Hematopoietic multipotent progenitor cell (in vitro differentiated cells): ENCODE data around the gene TMEM273. TPM values are rescaled to one million over a fixed set of nuclear protein-coding genes. Genes with fewer than 3 reads are reported as not detected.

Experiments
- DNase-seq, 3 donors: peaks; one replicate each; pipeline ENCODE4 v3.0.0-alpha.2; 2011 to 2015; ENCODE audit warnings: low read depth in 2 of 3, low spot score in 2 of 3
- total RNA-seq: library from RNA; depleted of rRNA; stranded (reverse); fragments of >200 nt; gene quantifications from one replicate; pipeline ENCODE4 v1.2.3, GENCODE V29; 2012

Gene TMEM273
- total RNA-seq, 1 donor: 1.6 TPM

DNA sequence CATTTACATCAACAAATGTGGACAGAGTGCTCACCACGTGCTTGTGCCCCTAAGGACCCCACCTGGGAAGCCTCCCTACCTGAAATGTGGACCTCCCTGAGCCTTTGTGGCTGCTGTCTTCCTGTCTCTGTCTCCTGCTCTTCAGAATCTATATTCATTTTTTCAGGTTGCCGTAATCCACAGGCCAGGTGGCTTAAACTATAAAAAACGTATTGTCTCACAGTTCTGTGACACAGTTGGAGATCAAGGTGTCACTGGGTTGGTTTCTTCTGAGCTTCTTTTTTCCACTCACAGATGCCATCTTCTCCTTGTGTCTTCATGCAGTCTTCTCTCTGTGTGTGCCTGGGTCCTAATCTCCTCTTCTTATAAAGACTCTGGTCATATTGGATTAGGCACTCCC, 67.3 kb downstream of the TMEM273 start:
- DNase-seq: no peak

DNA sequence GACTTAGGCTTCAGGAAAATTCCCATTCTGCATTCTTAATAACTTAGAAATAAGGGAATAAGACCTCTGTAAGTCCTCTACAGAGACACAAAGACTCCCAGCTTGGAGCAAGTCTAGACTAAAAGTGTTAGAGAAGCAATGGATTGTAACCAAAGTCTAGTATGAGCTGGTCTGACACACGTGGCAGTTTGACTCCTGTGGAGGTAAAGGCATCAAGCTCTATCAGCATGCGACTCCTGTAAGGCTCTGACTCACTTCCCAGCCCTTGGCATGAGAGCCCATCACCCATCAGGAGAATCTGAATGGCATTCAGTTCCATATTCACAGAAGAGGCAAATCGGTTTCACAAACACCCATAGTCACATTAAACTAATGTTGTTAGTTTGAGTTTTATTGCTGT, 68.4 kb downstream of the TMEM273 start:
- no peak for DNase-seq

DNA sequence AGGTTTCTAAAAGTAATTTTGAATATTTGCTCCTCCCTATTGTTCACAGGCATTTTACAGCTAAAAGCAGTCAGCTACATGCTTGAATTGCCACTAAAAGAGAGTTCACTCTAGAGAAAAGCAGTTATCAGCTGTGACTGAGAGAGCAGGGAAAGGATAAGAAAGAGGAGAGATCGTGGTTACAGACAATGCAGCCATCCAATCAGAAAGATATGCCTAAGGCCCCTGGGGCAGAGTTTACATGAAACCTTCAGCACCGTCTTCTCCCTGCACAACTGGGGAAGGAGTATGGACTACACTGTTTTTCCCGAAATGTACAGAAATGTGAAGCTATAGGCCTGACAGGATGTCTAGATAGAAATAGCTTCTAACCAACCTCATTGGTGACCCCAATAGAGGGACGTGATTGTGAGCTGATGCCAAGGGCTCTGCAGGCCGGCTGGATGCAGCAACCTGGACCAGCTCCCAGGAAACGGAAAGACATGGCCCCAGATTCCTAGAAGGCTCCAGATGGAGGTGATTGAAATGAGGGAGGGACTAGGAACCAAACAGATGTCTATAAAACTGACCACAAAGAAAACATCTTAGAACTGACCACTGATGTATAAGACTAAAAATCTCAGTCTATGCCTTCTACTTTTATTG, 69.6 kb downstream of the TMEM273 start:
- DNase-seq: no peak

DNA sequence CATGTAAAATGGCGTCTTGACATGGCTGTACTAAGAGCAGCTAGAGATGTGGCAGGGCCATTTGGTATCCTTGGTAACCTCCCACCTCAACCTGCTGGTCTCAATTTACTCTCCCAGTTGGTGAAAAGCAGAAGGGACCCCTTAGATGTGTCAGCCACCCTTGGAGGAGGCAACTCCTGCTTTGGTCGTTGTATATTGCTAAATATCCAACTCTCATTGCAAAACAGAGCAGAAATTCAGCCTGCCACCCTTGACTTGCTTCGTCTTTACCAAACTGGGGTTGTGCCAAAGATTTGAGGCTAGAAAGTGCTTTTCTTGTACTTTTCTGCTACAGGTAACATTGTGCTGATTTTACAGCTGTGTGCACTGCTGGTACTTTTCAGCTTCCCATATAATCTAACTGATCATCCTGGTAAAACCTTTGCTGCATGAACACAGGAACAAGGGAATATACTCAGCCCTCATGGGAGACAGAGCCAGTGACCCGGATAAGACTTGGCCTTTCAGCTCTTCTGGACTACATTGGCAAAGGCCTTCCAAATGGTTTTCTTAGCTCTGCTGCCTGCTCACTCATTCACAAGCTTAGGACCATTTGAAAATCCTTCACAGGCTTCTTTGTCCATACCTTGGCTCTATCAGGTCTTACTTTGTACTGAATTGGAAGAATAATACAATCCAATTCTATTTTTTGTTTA, 70.7 kb downstream of the TMEM273 start:
- DNase-seq: no peak

DNA sequence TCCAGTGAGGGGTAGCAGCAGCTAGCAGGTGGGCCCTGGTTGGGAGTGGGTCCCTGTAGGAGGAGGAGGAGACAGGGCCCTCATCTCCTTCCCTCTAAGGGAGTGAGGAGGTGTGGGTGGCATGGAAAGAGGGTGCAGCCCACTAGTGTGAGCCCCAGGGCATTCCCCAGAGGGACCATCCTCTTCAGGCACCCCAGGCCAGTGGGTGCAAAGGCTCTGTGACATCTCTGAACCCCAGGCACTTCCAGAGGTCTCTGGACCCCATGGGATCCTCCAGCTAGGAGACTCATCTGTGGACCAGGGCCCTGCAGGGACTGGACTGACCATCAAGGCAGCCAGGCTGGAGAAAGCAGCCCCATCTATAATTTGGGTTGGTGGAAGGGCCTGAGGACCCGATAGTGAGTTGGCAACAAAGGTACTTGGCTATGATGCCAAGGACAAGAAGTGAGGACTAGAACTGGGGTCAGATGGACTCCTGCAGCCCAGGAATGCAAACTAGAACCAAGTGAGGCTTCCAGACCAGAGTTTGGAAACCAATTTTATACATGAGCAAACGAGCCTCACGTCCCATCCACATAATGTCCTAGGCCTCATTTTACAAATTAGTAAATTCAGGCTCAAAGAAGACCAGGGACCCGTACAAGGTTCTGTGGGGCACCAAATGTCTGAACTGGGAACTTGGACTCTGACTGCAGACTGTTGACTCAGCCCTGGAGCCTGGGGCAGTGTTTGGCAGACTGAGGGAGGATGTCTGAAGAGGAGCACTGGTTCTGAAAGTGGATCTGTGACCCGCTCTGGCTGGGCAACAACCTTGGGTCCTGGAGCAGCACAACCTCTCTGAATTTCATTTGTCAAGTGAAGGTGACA, 71.4 kb downstream of the TMEM273 start:
- no peak for DNase-seq

DNA sequence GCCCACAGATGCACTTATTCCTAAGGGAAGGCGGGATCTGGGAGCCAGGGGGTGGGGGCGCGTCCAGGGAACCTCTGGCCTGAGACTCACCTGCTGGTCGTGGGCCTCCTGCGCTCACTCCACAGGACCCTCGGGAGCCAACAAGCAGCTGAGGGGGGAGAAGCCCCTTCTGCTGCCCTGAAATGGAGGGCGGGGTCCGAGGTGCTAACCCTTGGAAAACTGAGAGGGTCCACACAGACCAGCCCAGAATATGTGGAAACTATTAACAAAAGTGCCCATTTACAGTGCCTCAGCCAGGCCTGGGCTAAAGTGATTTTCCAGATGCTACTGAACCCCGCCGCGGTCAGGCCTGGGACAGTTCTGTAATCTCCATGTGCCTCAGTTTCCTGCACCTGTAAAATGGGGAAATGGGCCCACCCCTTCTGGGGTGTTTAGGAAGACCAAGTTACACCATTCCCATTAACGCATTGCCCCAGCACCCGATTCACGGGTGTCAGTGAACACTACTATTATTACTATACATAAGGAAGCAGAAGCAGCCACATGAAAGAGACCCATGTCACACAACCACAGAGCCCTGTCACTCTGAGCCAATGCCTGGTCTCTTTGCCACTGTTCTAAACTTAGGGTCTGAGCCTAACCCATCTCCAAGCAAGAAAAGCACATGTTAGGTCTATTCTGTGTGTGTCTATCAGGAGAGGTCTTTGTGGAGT, 72.2 kb downstream of the TMEM273 start:
- no peak for DNase-seq

DNA sequence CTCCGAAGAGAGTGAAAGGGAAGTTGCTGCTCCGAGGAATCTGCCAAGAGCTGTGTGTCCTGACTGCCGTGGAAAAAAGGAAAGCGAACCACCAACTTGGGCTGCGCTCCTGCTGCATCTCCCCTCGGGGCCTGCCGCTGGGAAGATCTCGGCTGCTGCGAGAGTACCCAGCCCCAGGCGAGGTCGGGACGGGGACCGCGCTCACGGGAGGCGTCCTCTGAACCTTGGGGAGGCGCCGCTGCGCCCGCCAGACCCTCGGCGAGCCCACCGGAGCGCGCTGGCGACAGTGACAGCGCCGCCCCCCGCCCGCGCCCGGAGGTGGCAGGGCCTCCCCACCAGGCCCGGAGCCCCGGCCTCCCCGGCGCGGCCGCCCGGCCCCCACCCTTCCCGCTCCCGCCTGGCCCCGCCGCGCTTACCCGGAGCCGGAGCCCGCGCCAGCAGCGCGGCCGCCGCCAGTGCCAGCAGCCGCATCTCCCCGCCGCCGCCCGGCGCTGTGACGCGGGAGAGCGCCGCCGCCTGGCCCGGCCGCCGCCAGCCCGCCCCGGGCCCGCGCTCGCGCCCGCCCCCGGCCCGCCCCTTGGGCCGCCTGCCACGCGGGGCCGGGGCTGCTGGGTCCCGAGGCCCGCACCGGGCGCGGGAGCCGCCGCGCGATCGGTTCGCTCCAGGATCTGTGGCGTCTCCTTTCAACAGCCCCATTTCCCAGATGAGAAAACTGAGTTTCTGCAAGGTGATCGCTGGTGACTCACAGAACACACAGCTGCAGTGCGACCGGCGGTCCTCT, 73.0 kb downstream of the TMEM273 start, which contains the start of gene VSTM4:
Gene VSTM4 (minus strand): TSS at position 508 of the 781 bp plus-strand sequence. CDS start 37 bp downstream, at position 471.
- peak in 2 of 3 donors; percentile 39 to 47 for DNase-seq

DNA sequence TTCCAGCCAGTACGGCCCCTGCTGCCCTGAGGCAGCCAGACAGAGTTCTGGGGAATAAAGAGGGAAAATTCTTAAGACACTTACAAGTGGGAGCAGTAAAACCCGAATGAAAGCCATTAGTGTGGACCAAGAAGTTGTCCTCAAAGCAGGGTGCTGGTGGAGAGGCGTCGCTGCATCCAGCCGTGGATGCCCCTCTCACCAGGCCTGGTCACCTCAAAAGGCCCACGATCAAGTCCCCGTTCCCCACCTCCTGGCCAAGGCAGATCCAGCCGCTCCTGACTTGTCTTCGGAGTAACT, 73.5 kb downstream of the TMEM273 start:
- DNase-seq: no peak

DNA sequence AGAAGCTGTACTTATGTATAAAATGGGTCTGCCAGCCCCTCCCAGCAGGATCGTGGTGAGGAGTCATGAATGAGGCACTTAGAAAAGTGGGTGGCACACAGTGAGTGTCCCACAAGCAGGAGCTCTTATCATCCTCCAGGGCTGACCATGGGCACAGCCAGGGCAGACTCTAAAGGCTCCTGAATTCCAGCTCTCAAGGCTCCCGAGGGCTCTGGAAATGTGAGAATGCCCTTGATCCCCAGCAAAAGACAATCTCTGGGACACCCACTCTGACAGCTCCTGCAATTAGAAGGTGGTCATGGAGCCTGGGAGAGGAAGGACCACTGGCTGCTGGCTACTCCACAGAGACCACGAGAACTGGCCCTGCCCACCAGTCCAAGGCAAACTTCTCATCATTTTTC, 74.5 kb downstream of the TMEM273 start:
- no peak for DNase-seq

DNA sequence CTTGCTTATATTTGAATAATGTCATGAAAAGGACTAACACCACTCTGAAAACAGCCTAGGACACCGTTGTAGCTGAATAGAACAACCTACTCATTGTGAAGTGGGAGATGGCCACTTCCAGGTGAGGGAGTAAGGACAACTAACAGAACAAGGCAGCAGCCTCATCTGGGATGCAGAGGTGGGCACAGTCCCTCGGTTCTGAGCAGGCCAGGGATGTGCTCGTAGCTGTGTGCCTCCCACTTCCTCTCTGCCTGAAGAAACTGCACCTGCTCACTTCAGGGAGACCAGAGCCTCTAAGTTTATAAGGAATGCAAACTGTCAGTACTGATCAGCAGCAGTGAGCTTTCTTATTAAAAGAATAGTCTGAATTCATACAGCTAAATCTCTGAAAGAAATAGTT, 75.3 kb downstream of the TMEM273 start:
- DNase-seq: no peak

DNA sequence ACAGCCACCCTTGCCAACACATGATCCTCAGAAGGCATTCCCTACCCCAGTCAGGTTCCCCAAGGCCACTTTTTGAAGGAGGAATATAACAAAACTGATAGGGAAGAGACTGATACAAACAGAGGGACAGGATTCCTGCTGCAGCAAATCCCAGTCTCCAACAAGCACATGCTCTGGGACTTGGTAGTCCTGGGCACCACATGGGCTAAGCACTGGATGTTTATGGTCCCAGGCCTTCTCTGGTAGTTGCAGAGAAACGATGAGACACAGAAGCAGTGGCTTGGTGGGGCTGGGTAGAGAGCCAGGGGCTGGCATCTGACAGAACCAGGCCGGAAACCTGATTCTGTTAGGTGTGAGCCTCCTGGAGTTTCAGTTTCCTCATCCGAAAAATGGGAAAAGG, 76.1 kb downstream of the TMEM273 start:
- DNase-seq: no peak

DNA sequence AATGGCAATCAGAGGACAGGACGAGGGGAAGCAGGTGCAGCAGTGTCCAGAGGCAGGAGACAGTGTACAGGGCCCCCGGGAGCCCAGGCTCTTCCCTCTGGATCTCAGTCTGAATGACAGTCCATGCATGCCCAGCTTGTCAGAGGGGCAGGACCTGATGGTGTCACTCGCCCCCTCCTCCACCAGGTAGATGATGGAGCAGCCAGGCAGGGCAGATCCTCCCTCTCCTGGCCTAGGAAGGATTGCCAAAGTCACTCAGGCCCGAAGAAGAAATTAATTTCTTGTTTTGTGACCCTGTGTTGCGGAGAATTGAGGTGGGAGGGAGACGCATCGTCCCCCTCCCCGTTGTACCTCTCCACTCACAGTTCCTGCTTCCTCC, 76.9 kb downstream of the TMEM273 start:
- no peak for DNase-seq

DNA sequence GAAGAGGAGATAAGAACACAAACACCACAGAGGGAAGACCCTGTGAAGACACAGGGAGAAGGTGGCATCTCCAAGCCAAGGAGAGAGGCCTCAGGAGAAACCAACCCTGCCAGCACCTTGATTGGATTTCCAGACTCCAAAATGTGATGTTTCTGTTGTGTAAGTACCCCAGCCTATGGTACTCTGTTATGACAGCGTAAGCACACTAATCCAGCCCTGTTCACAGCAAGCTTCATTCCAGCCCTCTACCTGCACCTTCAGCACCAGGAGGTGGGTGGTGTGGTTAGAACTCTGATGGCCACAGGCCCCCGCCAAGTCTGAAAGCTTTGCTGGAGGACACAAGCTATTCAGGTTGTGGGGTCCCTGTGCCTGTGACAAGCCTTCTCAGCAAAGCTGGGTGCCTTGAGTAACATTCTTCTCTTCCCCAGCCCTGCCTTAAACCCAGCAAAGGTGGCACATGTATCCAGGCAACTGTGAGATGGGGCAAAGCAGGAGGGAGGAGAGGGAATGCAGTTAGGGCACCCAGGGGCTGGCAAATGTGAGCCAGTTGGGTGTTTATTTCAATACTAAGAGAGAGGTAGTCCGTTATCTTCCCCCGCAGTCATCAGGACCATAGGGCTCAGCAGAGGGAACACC, 77.4 kb downstream of the TMEM273 start:
- DNase-seq: no peak

DNA sequence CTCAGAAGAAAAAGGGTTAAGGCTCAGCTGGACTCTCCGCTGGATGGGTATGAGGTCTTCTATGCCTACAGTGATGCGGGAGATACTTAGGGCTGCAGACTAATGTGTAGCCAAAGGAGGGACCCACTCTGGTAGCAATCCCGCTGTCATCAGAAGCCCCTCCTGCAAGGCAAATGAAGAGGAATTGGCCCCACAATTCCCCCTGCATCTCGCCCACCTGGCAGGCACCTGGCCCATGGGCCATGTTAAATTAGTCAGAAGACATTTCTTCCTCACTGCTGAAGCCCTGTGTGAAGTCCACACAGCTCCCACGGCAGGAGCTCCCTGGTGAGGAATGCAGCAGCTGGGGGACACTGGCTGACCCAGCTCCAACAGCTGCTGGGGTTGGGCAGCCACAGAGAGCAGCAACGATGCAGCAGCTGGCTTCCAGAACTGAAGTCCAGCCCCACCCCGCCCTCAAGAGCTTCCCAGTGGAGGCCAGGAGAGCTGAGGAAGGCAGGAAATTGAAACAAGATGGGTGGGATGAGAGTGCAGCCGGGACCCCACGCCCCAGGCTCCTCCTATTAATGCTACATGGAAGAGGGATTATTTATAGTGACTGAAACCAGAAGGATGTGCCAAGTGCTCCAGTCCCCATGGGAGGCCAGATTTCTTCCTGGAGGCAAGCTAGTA, 78.4 kb downstream of the TMEM273 start:
- DNase-seq: no peak

DNA sequence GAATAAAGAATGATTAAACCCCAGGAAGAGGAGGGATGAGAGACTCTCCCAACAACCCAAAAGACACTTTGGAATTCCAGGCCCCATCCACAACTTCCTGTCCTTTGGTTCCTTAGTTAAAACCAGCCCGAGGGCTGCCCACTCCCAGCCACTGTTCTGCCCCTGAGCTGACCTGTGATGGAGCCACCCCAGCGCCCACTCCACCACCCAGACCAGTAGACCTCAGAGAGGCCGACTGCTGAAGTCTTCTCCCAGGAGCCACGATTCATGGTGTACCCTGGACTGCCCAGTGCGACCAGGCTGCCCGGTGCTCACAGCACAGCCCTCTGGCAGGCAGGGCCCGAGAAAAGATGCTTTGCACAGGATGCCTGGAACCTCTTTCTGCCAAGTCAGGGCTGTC, 79.5 kb downstream of the TMEM273 start:
- no peak for DNase-seq

DNA sequence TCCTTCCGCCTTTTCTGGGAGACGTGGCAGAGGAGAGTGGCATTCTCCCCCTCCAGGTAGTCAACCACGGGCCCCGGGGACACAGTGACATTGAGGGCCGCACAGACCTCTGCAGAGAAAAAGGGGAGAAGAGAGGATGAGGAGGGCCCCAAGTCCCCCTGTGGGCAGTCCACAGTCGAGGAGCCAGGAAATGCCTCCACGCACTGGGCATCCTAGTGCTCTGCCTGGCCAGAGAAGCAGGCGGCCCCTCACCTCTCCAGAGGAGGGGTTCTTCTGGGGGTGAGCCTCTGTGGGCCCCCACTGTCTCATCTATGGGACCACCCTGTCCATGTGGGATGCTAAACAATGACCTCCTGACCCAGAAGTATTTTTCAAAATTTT, 80.3 kb downstream of the TMEM273 start:
- no peak for DNase-seq

DNA sequence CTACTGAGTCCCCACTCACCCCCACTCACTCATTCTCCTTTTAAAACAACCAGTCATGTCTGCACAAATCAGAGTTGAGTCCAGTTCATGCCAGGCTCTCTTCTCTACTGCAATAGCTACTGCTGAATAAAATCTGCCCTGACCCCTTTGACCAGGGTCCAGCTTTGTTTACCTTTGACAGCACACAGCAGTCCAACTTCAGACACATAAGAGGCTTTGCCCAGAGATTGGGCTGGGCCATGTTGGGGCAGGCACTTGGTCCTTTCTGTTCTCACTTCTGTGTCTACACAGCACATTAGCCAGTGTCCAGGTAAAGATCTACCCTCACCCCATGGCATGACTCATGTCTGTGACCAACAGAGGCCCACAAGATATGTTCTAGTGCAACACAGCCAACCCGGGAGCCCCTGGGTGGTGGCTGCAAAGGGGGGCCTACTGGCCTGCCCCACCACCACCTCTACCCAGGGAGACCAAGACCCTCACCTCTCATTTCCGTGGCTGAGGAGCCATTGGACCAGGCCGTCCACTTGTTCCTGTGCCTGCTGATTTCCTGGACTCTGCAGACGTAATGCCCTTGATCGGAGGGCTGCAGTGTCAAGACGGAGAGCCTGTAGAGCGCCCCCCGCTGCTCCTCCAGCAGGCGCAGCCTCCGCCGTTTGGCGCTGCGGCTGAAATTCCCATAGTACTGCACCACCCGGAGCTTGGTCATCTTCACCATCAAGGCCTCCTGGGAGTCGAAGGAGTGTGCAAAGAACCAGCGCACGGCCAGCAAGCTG, 80.9 kb downstream of the TMEM273 start:
- DNase-seq: no peak

DNA sequence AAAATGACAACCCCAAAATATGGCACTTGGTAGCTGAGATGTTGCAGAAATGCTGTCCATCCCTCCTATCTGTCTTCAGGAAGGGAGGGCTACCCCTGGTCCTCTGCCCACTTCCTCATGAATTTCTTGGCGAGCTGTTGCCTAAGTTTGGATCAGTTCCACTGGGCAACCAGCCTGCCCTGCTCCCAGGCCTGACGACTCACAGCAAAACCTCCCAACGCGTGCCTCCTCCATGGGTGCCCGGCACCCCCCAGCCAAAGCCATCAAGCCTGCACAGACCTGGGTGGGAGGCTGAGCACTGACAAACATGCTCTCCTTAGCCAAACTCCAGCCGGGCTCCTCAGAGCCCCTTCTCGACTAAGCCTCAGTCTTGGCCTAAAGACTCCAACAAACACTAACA, 81.7 kb downstream of the TMEM273 start:
- DNase-seq: no peak

DNA sequence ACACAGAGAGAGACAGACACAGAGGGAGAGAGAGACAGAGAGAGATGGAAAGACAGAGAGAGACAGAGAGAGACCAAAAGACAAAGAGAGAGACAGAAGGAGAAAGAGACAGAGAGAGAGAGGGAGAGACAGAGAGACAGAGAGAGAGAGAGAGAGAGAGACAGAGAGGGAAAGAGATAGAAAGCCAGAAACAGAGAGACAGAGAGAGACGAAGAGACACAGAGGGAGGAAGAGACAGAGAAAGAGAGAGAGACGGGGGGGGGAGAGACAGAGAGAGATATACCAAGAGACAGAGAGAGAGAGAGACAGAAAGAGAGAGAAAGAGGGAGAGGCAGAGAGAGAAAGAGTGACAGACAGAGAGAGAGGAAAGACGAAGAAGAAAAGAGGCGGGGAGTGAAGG, 83.1 kb downstream of the TMEM273 start:
- no peak for DNase-seq
